ENCODE data around the gene FGD1. TPM values are rescaled to one million over a fixed set of nuclear protein-coding genes. Genes with fewer than 3 reads are reported as not detected.
"Not testable (repeated sequence)": the region's sequence is repeated elsewhere in the genome, so short reads cannot be mapped to it uniquely, and the experiment has no call there.

Gene FGD1
- total and polyA plus RNA-seq, 2 of the 8 experiments (the other 6 are each of a cell fraction or from before 2014, with no cell fraction given) = 6.8 to 34.9 TPM

DNA sequence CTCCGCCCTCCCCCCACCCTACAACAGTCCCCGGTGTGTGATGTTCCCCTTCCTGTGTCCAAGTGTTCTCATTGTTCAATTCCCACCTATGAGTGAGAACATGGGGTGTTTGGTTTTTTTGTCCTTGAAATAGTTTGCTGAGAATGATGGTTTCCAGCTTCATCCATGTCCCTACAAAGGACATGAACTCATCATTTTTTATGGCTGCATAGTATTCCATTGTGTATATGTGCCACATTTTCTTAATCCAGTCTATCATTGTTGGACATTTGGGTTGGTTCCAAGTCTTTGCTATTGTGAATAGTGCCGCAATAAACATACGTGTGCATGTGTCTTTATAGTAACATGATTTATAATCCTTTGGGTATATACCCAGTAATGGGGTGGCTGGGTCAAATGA, 46.2 kb upstream of the FGD1 start:
- H3K23ac ChIP-seq (ENCODE audit: insufficient read length); H2BK20ac ChIP-seq (ENCODE audit: low read length); DNase-seq (ENCODE audit: low read depth in 1 of 2, low spot score in 2 of 2); H3K4me1 ChIP-seq (replicated peaks in 1 of 4; ENCODE audit: control insufficient read depth in 3 of 4, insufficient read depth in 4 of 4, low read length in 3 of 4); H2BK15ac ChIP-seq (ENCODE audit: low read length); H2BK5ac ChIP-seq (ENCODE audit: low read depth, low read length); H4K5ac ChIP-seq (ENCODE audit: insufficient read length, low read depth, low read length); H3K4ac ChIP-seq (replicated peaks; ENCODE audit: insufficient read length, low read depth, low read length); H3K4me3 ChIP-seq (ENCODE audit: extremely low read depth in 1 of 4, insufficient read depth in 2 of 4, low read depth in 3 of 4, low read length in 4 of 4); H3K23me2 ChIP-seq (ENCODE audit: low read depth, low read length); H4K91ac ChIP-seq (replicated peaks; ENCODE audit: insufficient read length, low read length); H3K56ac ChIP-seq (replicated peaks; ENCODE audit: insufficient read length, low read depth, low read length); H4K20me1 ChIP-seq (replicated peaks in 1 of 2; ENCODE audit: control insufficient read depth in 1 of 2, insufficient read depth in 2 of 2, low read length in 2 of 2); H3K9me3 ChIP-seq (ENCODE audit: insufficient read depth in 2 of 2, low read depth in 1 of 2, low read length in 1 of 2); CTCF ChIA-PET (ENCODE audit: partially characterized antibody); H2BK12ac ChIP-seq (ENCODE audit: low read depth, low read length); H3K79me1 ChIP-seq (ENCODE audit: low read depth, low read length); FAIRE-seq; H3K27me3 ChIP-seq (replicated peaks in 1 of 4; ENCODE audit: control insufficient read depth in 3 of 4, extremely low read depth in 1 of 4, insufficient read depth in 3 of 4, low read length in 3 of 4); H3K14ac ChIP-seq (ENCODE audit: insufficient read length); H3K9ac ChIP-seq (replicated peaks in 1 of 4; ENCODE audit: extremely low read depth in 1 of 4, low read depth in 3 of 4, low read length in 3 of 4); H2AFZ ChIP-seq (ENCODE audit: low read length); H4K8ac ChIP-seq (ENCODE audit: extremely low read depth, insufficient read depth, low read length); H2BK120ac ChIP-seq (replicated peaks; ENCODE audit: low read depth, low read length); H3K18ac ChIP-seq (ENCODE audit: extremely low read depth, low read length); H2AK5ac ChIP-seq (ENCODE audit: low read depth, low read length); H3K27ac ChIP-seq (ENCODE audit: low read depth, low read length); H3K79me2 ChIP-seq (ENCODE audit: control insufficient read depth in 1 of 2, insufficient read depth in 2 of 2, low read length in 2 of 2); H3K4me2 ChIP-seq (ENCODE audit: insufficient read depth in 1 of 2, low read depth in 2 of 2, low read length in 2 of 2): not testable (repeated sequence)
- H3K36me3 ChIP-seq (ENCODE audit: control insufficient read depth in 2 of 4, insufficient read depth in 4 of 4, low read length in 3 of 4) = peaks cover 18 to 56% (median 39%) of the 10 kb centered on the region in 4 experiments; a peak in 7 of 8 replicates
- POLR2A ChIA-PET (ENCODE audit: partially characterized antibody) = interaction anchor here (1.8 kb wide), 1 partner anchor 12 kb away, joined by 3 read pairs; no protein-coding TSS in a partner anchor
- WGBS, 2 experiments (ENCODE audit: extremely low coverage in 1 of 2, insufficient coverage in 1 of 2, insufficient read length in 1 of 2, insufficient replicate concordance in 2 of 2, low coverage in 1 of 2, low lambda C conversion rate in 2 of 2, missing lambda C conversion rate in 1 of 2) = 60% methylated on average over 1 of the region's 4 CpGs; no CpG with 5 or more reads in 1 of the 2 experiments
